ENCODE measurements around the gene CHCHD5. TPM values are rescaled to one million over a fixed set of nuclear protein-coding genes. Genes with fewer than 3 reads are reported as not detected.
"Not testable (repeated sequence)": the region's sequence is repeated elsewhere in the genome, so short reads cannot be mapped to it uniquely, and the experiment has no call there.

Gene CHCHD5
- total RNA-seq, 2 experiments from 2014 or later = 34.8 to 37.5 TPM

GRCh38 chr2:112604952-112605351 is 20.5 kb downstream of the CHCHD5 start:
- ChIA-PET CTCF (interaction anchor here (1.5 to 16.3 kb wide), 3 partner anchors 20 to 145 kb away, joined by 4 to 202 read pairs (median 6); no protein-coding TSS in a partner anchor), POLR2A (interaction anchor here (0.6 to 1.6 kb wide), 7 partner anchors 20 to 149 kb away, joined by 3 to 5 read pairs (median 3); no protein-coding TSS in a partner anchor)
- H3K4me3 Mint-ChIP-seq = no peak overlapping the region
- no peak for ATAC-seq
- no peaks in the 10 kb centered on the region for H3K36me3 Mint-ChIP-seq (ENCODE audit: low read depth)
- no peak for DNase-seq
- H3K4me1 Mint-ChIP-seq (ENCODE audit: low read depth) = peaks cover 3% of the 10 kb centered on the region
- intact Hi-C loops (cut with micrococcal nuclease) = no loop called here
- H3K27ac Mint-ChIP-seq = no peak overlapping the region
- TF ChIP-seq CTCF (IDR thresholded peaks at IDR 0.05) = no peak
- H3K27me3 Mint-ChIP-seq = no peaks in the 10 kb centered on the region
- no peaks in the 10 kb centered on the region for H3K9me3 Mint-ChIP-seq

- ChIA-PET POLR2A (no interaction called here), CTCF (interaction anchor here (2.0 to 16.3 kb wide), 2 partner anchors 19 to 122 kb away, joined by 6 to 202 read pairs; no protein-coding TSS in a partner anchor)
- Mint-ChIP-seq H3K27ac (no peak overlapping the region), H3K4me3 (no peak overlapping the region), H3K36me3 (ENCODE audit: low read depth) (no peaks in the 10 kb centered on the region), H3K9me3 (no peaks in the 10 kb centered on the region), H3K27me3 (no peaks in the 10 kb centered on the region), H3K4me1 (ENCODE audit: low read depth) (no peaks in the 10 kb centered on the region)
- DNase-seq (no peak), ATAC-seq (no peak)
- TF ChIP-seq CTCF (IDR thresholded peaks at IDR 0.05) = no peak
- intact Hi-C loops (cut with micrococcal nuclease) = no loop called here
Observed at GRCh38 chr2:112605926-112606325, 21.5 kb downstream of the CHCHD5 start.

GRCh38 chr2:112606547-112606946 is 22.1 kb downstream of the CHCHD5 start:
- no peak overlapping the region for H3K4me3 Mint-ChIP-seq
- intact Hi-C loops (cut with micrococcal nuclease) = no loop called here
- ATAC-seq (no peak), DNase-seq (no peak)
- ChIA-PET CTCF (interaction anchor here (16.3 kb wide), 1 partner anchor 122 kb away, joined by 202 read pairs; no protein-coding TSS in a partner anchor), POLR2A (no interaction called here)
- peaks cover under 1% of the 10 kb centered on the region for H3K27me3 Mint-ChIP-seq
- no peak for TF ChIP-seq CTCF (IDR thresholded peaks at IDR 0.05)
- H3K27ac Mint-ChIP-seq = no peak overlapping the region
- no peaks in the 10 kb centered on the region for H3K9me3 Mint-ChIP-seq
- H3K4me1 Mint-ChIP-seq (ENCODE audit: low read depth) = no peaks in the 10 kb centered on the region
- no peaks in the 10 kb centered on the region for H3K36me3 Mint-ChIP-seq (ENCODE audit: low read depth)

GRCh38 chr2:112607680-112608438 is 23.4 kb downstream of the CHCHD5 start:
- intact Hi-C loops (cut with micrococcal nuclease) = no loop called here
- H3K27ac Mint-ChIP-seq = no peak overlapping the region
- no peak for ATAC-seq
- ChIA-PET CTCF (interaction anchor here (0.9 to 16.3 kb wide), 2 partner anchors 18 to 121 kb away, joined by 3 to 202 read pairs; no protein-coding TSS in a partner anchor), POLR2A (no interaction called here)
- no peak for DNase-seq
- no peaks in the 10 kb centered on the region for H3K4me1 Mint-ChIP-seq (ENCODE audit: low read depth)
- no peak overlapping the region for H3K4me3 Mint-ChIP-seq
- no peak for TF ChIP-seq CTCF (IDR thresholded peaks at IDR 0.05)
- H3K9me3 Mint-ChIP-seq = no peaks in the 10 kb centered on the region
- no peaks in the 10 kb centered on the region for H3K36me3 Mint-ChIP-seq (ENCODE audit: low read depth)
- H3K27me3 Mint-ChIP-seq = peaks cover 2% of the 10 kb centered on the region

- H3K4me1 Mint-ChIP-seq (ENCODE audit: low read depth); DNase-seq; H3K36me3 Mint-ChIP-seq (ENCODE audit: low read depth); POLR2A ChIA-PET; intact Hi-C loops (cut with micrococcal nuclease); H3K27me3 Mint-ChIP-seq; H3K27ac Mint-ChIP-seq; H3K9me3 Mint-ChIP-seq; ATAC-seq; H3K4me3 Mint-ChIP-seq: not testable (repeated sequence)
- CTCF ChIA-PET = interaction anchor here (1.1 kb wide), 1 partner anchor 9 kb away, joined by 4 read pairs; no protein-coding TSS in a partner anchor
Observed at GRCh38 chr2:112609320-112609719, 24.9 kb downstream of the CHCHD5 start.

- H3K27me3 Mint-ChIP-seq; intact Hi-C loops (cut with micrococcal nuclease); H3K27ac Mint-ChIP-seq; ATAC-seq; H3K4me3 Mint-ChIP-seq; POLR2A ChIA-PET; H3K4me1 Mint-ChIP-seq (ENCODE audit: low read depth); H3K9me3 Mint-ChIP-seq; DNase-seq; H3K36me3 Mint-ChIP-seq (ENCODE audit: low read depth): not testable (repeated sequence)
- CTCF ChIA-PET = interaction anchor here (1.7 to 2.2 kb wide), 3 partner anchors 12 to 114 kb away, joined by 4 to 6 read pairs (median 4); no protein-coding TSS in a partner anchor
Observed at GRCh38 chr2:112612283-112612682, 27.9 kb downstream of the CHCHD5 start.
